OCI-LY1 (cell line): ENCODE measurements around the gene MFNG.

Source experiments
- H2AFZ ChIP-seq: fragments of 200-600 bp; sonication (generic), shearing (Covaris generic); 2 replicates; pipeline ENCODE4 v1.6.0; 2014; ENCODE audit warnings: antibody characterized with exemption, mild to moderate bottlenecking, low read length
- H3F3A ChIP-seq: fragments of 200-600 bp; sonication (generic), shearing (Covaris generic); 2 replicates; pipeline ENCODE4 v1.6.0; 2014; ENCODE audit warnings: mild to moderate bottlenecking, antibody characterized with exemption, low read length, moderate library complexity; ENCODE audit not compliant: insufficient read depth
- H3K27ac ChIP-seq: fragments of 200-600 bp; sonication (generic); 2 replicates; pipeline ENCODE4 v1.5.1; 2014; ENCODE audit warnings: low read length, mixed run types, mild to moderate bottlenecking, low read depth; ENCODE audit not compliant: poor library complexity, severe bottlenecking
- H3K27me3 ChIP-seq: fragments of 200-600 bp; sonication (generic); 2 replicates; pipeline ENCODE4 v1.6.0; 2014; ENCODE audit warnings: antibody characterized with exemption, mild to moderate bottlenecking, low read length, moderate library complexity; ENCODE audit not compliant: insufficient read depth
- H3K36me3 ChIP-seq: fragments of 200-600 bp; sonication (generic); 2 replicates; pipeline ENCODE4 v1.6.1; 2014; ENCODE audit warnings: mild to moderate bottlenecking, antibody characterized with exemption, low read length, moderate library complexity, mixed read lengths; ENCODE audit not compliant: insufficient read depth
- H3K4me1 ChIP-seq: fragments of 200-600 bp; sonication (generic); 2 replicates; pipeline ENCODE4 v1.5.1; 2014; ENCODE audit warnings: mild to moderate bottlenecking, low read length, moderate library complexity; ENCODE audit not compliant: insufficient read depth, severe bottlenecking
- H3K4me2 ChIP-seq: fragments of 200-600 bp; sonication (generic), shearing (Covaris generic); 2 replicates; pipeline ENCODE4 v1.6.1; 2014; ENCODE audit warnings: low read length
- H3K4me3 ChIP-seq: fragments of 200-600 bp; sonication (generic); 2 replicates; pipeline ENCODE4 v1.5.1; 2014; ENCODE audit warnings: low read length, low read depth, mild to moderate bottlenecking, mixed read lengths; ENCODE audit not compliant: poor library complexity, severe bottlenecking
- H3K79me2 ChIP-seq: fragments of 200-600 bp; shearing (Covaris generic); 2 replicates; pipeline ENCODE4 v1.6.1; 2016; ENCODE audit warnings: mixed run types, low read length, mixed read lengths; ENCODE audit not compliant: insufficient read depth
- H3K9ac ChIP-seq: fragments of 200-600 bp; sonication (generic), shearing (Covaris generic); 2 replicates; pipeline ENCODE4 v1.6.1; 2014; ENCODE audit warnings: mild to moderate bottlenecking, low read length, mixed read lengths
- H3K9me2 ChIP-seq: fragments of 200-600 bp; sonication (generic), shearing (Covaris generic); 2 replicates; pipeline ENCODE4 v1.6.1; 2014; ENCODE audit warnings: low read depth, mild to moderate bottlenecking, low read length, mixed read lengths
- H3K9me3 ChIP-seq: fragments of 200-600 bp; shearing (Covaris generic); 2 replicates; pipeline ENCODE4 v1.6.1; 2014; ENCODE audit warnings: low read length, mixed read lengths
- H4K20me1 ChIP-seq: fragments of 200-600 bp; sonication (generic), shearing (Covaris generic); 2 replicates; pipeline ENCODE4 v1.6.0; 2016; ENCODE audit warnings: mild to moderate bottlenecking, low read length; ENCODE audit not compliant: insufficient read depth
- CTCF ChIP-seq: fragments of 200-600 bp; sonication (generic), shearing (Covaris generic); IDR thresholded peaks from 2 replicates; pipeline ENCODE4 v1.5.1; 2017; ENCODE audit warnings: mild to moderate bottlenecking, antibody characterized with exemption, low read length, moderate library complexity, mixed read lengths
- EZH2 ChIP-seq: fragments of 200-600 bp; sonication (generic), shearing (Covaris generic); IDR thresholded peaks from 2 replicates; pipeline ENCODE4 v1.8.0; 2017; ENCODE audit warnings: borderline replicate concordance, mixed run types, mild to moderate bottlenecking, antibody characterized with exemption, low read length, moderate library complexity, mixed read lengths

Gene MFNG

GRCh38 chr22:37445501-37445900 is 40.7 kb downstream of the MFNG start:
- no peak overlapping the region for H3K4me2 ChIP-seq
- TF ChIP-seq CTCF (no peak), EZH2 (no peak)
- H2AFZ ChIP-seq: no peak overlapping the region
- H3K27ac ChIP-seq: no peak overlapping the region
- peaks cover 19% of the 10 kb centered on the region; the same call in 1 of the 2 replicates for H3K27me3 ChIP-seq
- no peaks in the 10 kb centered on the region; the same call in 1 of the 2 replicates for H3K9me3 ChIP-seq
- H3K79me2 ChIP-seq: no peaks in the 10 kb centered on the region
- H3K9ac ChIP-seq: no peak overlapping the region
- H4K20me1 ChIP-seq: no peaks in the 10 kb centered on the region
- no peaks in the 10 kb centered on the region; the same call in 1 of the 2 replicates for H3K36me3 ChIP-seq
- no peaks in the 10 kb centered on the region for H3F3A ChIP-seq
- H3K9me2 ChIP-seq: no peaks in the 10 kb centered on the region
- no peaks in the 10 kb centered on the region for H3K4me1 ChIP-seq
- H3K4me3 ChIP-seq: no peak overlapping the region

- Histone ChIP-seq H3K27ac (no peak overlapping the region), H3K4me2 (no peak overlapping the region), H3K27me3 (peaks cover 24% of the 10 kb centered on the region; the same call in 1 of the 2 replicates)
These were observed 42.2 kb downstream of the MFNG start for GRCh38 chr22:37443977-37444376.

GRCh38 chr22:37443086-37443485 is 43.1 kb downstream of the MFNG start:
- no peaks in the 10 kb centered on the region for H3K4me1 ChIP-seq
- no peaks in the 10 kb centered on the region for H3K79me2 ChIP-seq
- H4K20me1 ChIP-seq: no peaks in the 10 kb centered on the region
- no peaks in the 10 kb centered on the region for H3F3A ChIP-seq
- H3K36me3 ChIP-seq: no peaks in the 10 kb centered on the region; the same call in 1 of the 2 replicates
- H3K4me2 ChIP-seq: no peak overlapping the region
- peaks cover 24% of the 10 kb centered on the region; the same call in 1 of the 2 replicates for H3K27me3 ChIP-seq
- no peak overlapping the region for H3K27ac ChIP-seq
- no peaks in the 10 kb centered on the region for H3K9me2 ChIP-seq
- H3K4me3 ChIP-seq: no peak overlapping the region
- TF ChIP-seq EZH2 (no peak), CTCF (no peak)
- no peak overlapping the region for H2AFZ ChIP-seq
- no peak overlapping the region for H3K9ac ChIP-seq
- no peaks in the 10 kb centered on the region; the same call in 1 of the 2 replicates for H3K9me3 ChIP-seq

More at GRCh38 chr22:37443977-37444376, 42.2 kb downstream of the MFNG start:
- H3K9me3 ChIP-seq: no peaks in the 10 kb centered on the region; the same call in 1 of the 2 replicates
- H3K4me1 ChIP-seq: no peaks in the 10 kb centered on the region
- H3K36me3 ChIP-seq: no peaks in the 10 kb centered on the region; the same call in 1 of the 2 replicates
- H3F3A ChIP-seq: no peaks in the 10 kb centered on the region
- H3K9ac ChIP-seq: no peak overlapping the region
- no peaks in the 10 kb centered on the region for H4K20me1 ChIP-seq
- no peak overlapping the region for H2AFZ ChIP-seq
- TF ChIP-seq EZH2 (no peak), CTCF (no peak)
- H3K9me2 ChIP-seq: no peaks in the 10 kb centered on the region
- H3K4me3 ChIP-seq: no peak overlapping the region
- no peaks in the 10 kb centered on the region for H3K79me2 ChIP-seq
